WTC11 (cell line): ENCODE results near the gene SERPING1.

ENCODE experiments used
- CTCF ChIP-seq: fragments of 200-600 bp; IDR thresholded peaks from 2 replicates; pipeline ENCODE4 v1.8.0; 2022; ENCODE audit warnings: antibody characterized with exemption
- FOXP4 ChIP-seq: sonication (generic); formaldehyde crosslinking; IDR thresholded peaks from 2 replicates; pipeline ENCODE4 v1.8.0; 2022; ENCODE audit warnings: mild to moderate bottlenecking, missing genetic modification reagents
- NR1H2 ChIP-seq: sonication (generic); formaldehyde crosslinking; IDR thresholded peaks from 2 replicates; pipeline ENCODE4 v1.9.0; 2021; ENCODE audit warnings: mild to moderate bottlenecking, moderate library complexity, missing genetic modification reagents
- SP1 ChIP-seq: sonication (generic); formaldehyde crosslinking; conservative IDR thresholded peaks from 2 replicates; pipeline ENCODE4 v1.8.1; 2022; ENCODE audit warnings: missing genetic modification reagents
- TEAD4 ChIP-seq: sonication (generic); formaldehyde crosslinking; IDR thresholded peaks from 2 replicates; pipeline ENCODE4 v1.8.0; 2022; ENCODE audit warnings: mild to moderate bottlenecking, missing genetic modification reagents
- USF1 ChIP-seq: sonication (generic); formaldehyde crosslinking; IDR thresholded peaks from 2 replicates; pipeline ENCODE4 v1.8.0; 2022; ENCODE audit warnings: mild to moderate bottlenecking, missing genetic modification reagents
- USF2 ChIP-seq: sonication (generic); formaldehyde crosslinking; IDR thresholded peaks from 2 replicates; pipeline ENCODE4 v1.8.1; 2023; ENCODE audit warnings: mild to moderate bottlenecking, missing genetic modification reagents, moderate library complexity
- ZNF121 ChIP-seq: sonication (generic); formaldehyde crosslinking; IDR thresholded peaks from 2 replicates; pipeline ENCODE4 v1.8.0; 2023; ENCODE audit warnings: missing genetic modification reagents
- ZNF232 ChIP-seq: sonication (generic); formaldehyde crosslinking; IDR thresholded peaks from 2 replicates; pipeline ENCODE4 v1.8.0; 2022; ENCODE audit warnings: mild to moderate bottlenecking, missing genetic modification reagents
- ZNF423 ChIP-seq: fragments of 250-450 bp; sonication (Bioruptor Pico); IDR thresholded peaks from 2 replicates; pipeline ENCODE4 v2.1.2; 2022; ENCODE audit warnings: mild to moderate bottlenecking, moderate library complexity
- TF ChIP-seq, protein P1 (sequence below): sonication (generic); formaldehyde crosslinking; IDR thresholded peaks from 2 replicates; pipeline ENCODE4 v1.8.0; 2022; ENCODE audit warnings: missing genetic modification reagents
- TF ChIP-seq, protein P2 (sequence below): sonication (generic); formaldehyde crosslinking; conservative IDR thresholded peaks from 2 replicates; pipeline ENCODE4 v1.8.1; 2022; ENCODE audit warnings: mild to moderate bottlenecking, missing genetic modification reagents
- TF ChIP-seq, protein P3 (sequence below): sonication (generic); formaldehyde crosslinking; IDR thresholded peaks from 2 replicates; pipeline ENCODE4 v1.8.1; 2022; ENCODE audit warnings: low read depth, missing genetic modification reagents, borderline replicate concordance

DNA sequence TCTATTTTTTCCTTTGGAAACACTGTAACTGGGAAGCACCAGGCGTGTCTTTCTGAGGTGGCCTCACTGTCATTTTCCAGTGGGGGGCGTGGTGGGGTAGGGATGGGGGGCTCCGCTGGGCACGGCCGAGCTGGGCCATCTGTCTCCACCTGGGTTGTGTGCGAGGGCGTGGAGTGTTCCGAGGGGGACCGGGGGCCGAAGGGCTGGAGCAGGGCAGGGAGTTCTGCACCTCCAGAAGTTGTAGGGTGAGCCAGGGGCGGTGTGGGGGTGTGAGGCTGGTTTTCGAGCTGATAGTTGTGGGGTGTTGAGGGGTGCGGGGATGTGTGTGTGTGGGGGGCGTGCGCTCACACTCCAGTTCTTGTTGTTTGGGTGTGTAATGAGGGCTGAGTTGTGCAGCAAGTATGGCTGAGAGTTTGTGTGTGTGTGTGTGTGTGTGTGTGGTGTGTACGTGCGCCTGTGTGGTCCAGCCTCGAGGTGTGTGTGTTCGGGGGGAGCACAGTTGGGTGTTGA, 41.4 kb downstream of the SERPING1 start:
- TF ChIP-seq CTCF (no peak), FOXP4 (CRISPR knock-in tag) (no peak), ZNF121 (no peak), USF2 (CRISPR knock-in tag) (no peak), ZNF423 (CRISPR knock-in tag) (no peak), NR1H2 (CRISPR knock-in tag) (no peak), SP1 (no peak), USF1 (CRISPR knock-in tag) (no peak), ZNF232 (CRISPR knock-in tag) (no peak), TEAD4 (CRISPR knock-in tag) (no peak)
- TF ChIP-seq, protein P1, sequence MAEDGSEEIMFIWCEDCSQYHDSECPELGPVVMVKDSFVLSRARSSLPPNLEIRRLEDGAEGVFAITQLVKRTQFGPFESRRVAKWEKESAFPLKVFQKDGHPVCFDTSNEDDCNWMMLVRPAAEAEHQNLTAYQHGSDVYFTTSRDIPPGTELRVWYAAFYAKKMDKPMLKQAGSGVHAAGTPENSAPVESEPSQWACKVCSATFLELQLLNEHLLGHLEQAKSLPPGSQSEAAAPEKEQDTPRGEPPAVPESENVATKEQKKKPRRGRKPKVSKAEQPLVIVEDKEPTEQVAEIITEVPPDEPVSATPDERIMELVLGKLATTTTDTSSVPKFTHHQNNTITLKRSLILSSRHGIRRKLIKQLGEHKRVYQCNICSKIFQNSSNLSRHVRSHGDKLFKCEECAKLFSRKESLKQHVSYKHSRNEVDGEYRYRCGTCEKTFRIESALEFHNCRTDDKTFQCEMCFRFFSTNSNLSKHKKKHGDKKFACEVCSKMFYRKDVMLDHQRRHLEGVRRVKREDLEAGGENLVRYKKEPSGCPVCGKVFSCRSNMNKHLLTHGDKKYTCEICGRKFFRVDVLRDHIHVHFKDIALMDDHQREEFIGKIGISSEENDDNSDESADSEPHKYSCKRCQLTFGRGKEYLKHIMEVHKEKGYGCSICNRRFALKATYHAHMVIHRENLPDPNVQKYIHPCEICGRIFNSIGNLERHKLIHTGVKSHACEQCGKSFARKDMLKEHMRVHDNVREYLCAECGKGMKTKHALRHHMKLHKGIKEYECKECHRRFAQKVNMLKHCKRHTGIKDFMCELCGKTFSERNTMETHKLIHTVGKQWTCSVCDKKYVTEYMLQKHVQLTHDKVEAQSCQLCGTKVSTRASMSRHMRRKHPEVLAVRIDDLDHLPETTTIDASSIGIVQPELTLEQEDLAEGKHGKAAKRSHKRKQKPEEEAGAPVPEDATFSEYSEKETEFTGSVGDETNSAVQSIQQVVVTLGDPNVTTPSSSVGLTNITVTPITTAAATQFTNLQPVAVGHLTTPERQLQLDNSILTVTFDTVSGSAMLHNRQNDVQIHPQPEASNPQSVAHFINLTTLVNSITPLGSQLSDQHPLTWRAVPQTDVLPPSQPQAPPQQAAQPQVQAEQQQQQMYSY (CRISPR knock-in tag) = no peak
- TF ChIP-seq, protein P2, sequence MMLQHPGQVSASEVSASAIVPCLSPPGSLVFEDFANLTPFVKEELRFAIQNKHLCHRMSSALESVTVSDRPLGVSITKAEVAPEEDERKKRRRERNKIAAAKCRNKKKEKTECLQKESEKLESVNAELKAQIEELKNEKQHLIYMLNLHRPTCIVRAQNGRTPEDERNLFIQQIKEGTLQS = no peak
- TF ChIP-seq, protein P3, sequence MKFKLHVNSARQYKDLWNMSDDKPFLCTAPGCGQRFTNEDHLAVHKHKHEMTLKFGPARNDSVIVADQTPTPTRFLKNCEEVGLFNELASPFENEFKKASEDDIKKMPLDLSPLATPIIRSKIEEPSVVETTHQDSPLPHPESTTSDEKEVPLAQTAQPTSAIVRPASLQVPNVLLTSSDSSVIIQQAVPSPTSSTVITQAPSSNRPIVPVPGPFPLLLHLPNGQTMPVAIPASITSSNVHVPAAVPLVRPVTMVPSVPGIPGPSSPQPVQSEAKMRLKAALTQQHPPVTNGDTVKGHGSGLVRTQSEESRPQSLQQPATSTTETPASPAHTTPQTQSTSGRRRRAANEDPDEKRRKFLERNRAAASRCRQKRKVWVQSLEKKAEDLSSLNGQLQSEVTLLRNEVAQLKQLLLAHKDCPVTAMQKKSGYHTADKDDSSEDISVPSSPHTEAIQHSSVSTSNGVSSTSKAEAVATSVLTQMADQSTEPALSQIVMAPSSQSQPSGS (CRISPR knock-in tag) = no peak
